Measurements from ENCODE around the gene SSBP2.

Gene SSBP2

GRCh38 chr5:81393783-81394718 lies 356.8 kb downstream of the SSBP2 start, which contains the start of gene ACOT12:
Gene ACOT12, minus strand, starts transcription at chr5:81394134. Its CDS starts 20 bp downstream, at chr5:81394114.
- peak within 1 kb of the TSS; percentile 29 for H3K4me3 ChIP-seq (replicated peaks; ENCODE audit: low read depth, low read length)

GRCh38 chr5:81393430-81393782 lies 357.5 kb downstream of the SSBP2 start:
- H3K4me3 ChIP-seq (replicated peaks; ENCODE audit: low read depth, low read length), result peak overlapping the region; percentile 29
- peak; percentile 12 for TF ChIP-seq CTCF (IDR thresholded peaks at IDR 0.05; ENCODE audit: low read depth, low read length, missing control alignments)
- DNase-seq (ENCODE audit: extremely low read depth, low read depth), result no peak

More at GRCh38 chr5:81393783-81394718, 356.8 kb downstream of the SSBP2 start, which contains the start of gene ACOT12:
- no peak for TF ChIP-seq CTCF (IDR thresholded peaks at IDR 0.05; ENCODE audit: low read depth, low read length, missing control alignments)
- DNase-seq (ENCODE audit: extremely low read depth, low read depth), result no peak

GRCh38 chr5:81389025-81389424 lies 361.9 kb downstream of the SSBP2 start:
- no peak for TF ChIP-seq CTCF (IDR thresholded peaks at IDR 0.05; ENCODE audit: low read depth, low read length, missing control alignments)
- no peak for DNase-seq (ENCODE audit: extremely low read depth, low read depth)
- no peak overlapping the region for H3K4me3 ChIP-seq (replicated peaks; ENCODE audit: low read depth, low read length)

GRCh38 chr5:81388169-81388568 lies 362.7 kb downstream of the SSBP2 start:
- no peak for DNase-seq (ENCODE audit: extremely low read depth, low read depth)
- TF ChIP-seq CTCF (IDR thresholded peaks at IDR 0.05; ENCODE audit: low read depth, low read length, missing control alignments), result no peak
- no peak overlapping the region for H3K4me3 ChIP-seq (replicated peaks; ENCODE audit: low read depth, low read length)

- TF ChIP-seq CTCF (IDR thresholded peaks at IDR 0.05; ENCODE audit: low read depth, low read length, missing control alignments), result no peak
- no peak for DNase-seq (ENCODE audit: extremely low read depth, low read depth)
Measured at GRCh38 chr5:81383867-81384266, 367.0 kb downstream of the SSBP2 start.

GRCh38 chr5:81371354-81371876 lies 379.5 kb downstream of the SSBP2 start:
- no peak for TF ChIP-seq CTCF (IDR thresholded peaks at IDR 0.05; ENCODE audit: low read depth, low read length, missing control alignments)
- H3K4me3 ChIP-seq (replicated peaks; ENCODE audit: low read depth, low read length), result no peak overlapping the region
- DNase-seq (ENCODE audit: extremely low read depth, low read depth), result no peak

More at GRCh38 chr5:81383867-81384266, 367.0 kb downstream of the SSBP2 start:
- H3K4me3 ChIP-seq (replicated peaks; ENCODE audit: low read depth, low read length), result no peak overlapping the region

Measured in HFF-Myc (cell line).